GM19372 (cell line): Measurements from ENCODE around the gene DIDO1.
"Not testable (repeated sequence)": the region's sequence is repeated elsewhere in the genome, so short reads cannot be mapped to it uniquely, and the experiment has no call there.

ENCODE experiments used
- ATAC-seq: cut with Tn5 transposase; IDR thresholded peaks from one replicate; pipeline ENCODE4 v1.9.1; 2021; ENCODE audit warnings: mild to moderate bottlenecking, low read depth, moderate library complexity; ENCODE audit not compliant: unreplicated experiment

Gene DIDO1

GRCh38 chr20:62860924-62861691 is 65.2 kb downstream of the DIDO1 start:
- ATAC-seq, result peak; percentile 25

GRCh38 chr20:62860391-62860923 is 65.8 kb downstream of the DIDO1 start:
- no peak for ATAC-seq

GRCh38 chr20:62859721-62860120 is 66.6 kb downstream of the DIDO1 start:
- no peak for ATAC-seq

- ATAC-seq, result no peak
Observed at GRCh38 chr20:62858058-62858830, 68.1 kb downstream of the DIDO1 start.

- ATAC-seq, result no peak
Observed at GRCh38 chr20:62856931-62857619, 69.2 kb downstream of the DIDO1 start.

- ATAC-seq, result no peak
Observed at GRCh38 chr20:62855120-62855519, 71.2 kb downstream of the DIDO1 start.

GRCh38 chr20:62854121-62854520 is 72.2 kb downstream of the DIDO1 start:
- ATAC-seq, result no peak

GRCh38 chr20:62853304-62853703 is 73.0 kb downstream of the DIDO1 start:
- not testable (repeated sequence) for ATAC-seq

GRCh38 chr20:62852841-62853240 is 73.5 kb downstream of the DIDO1 start:
- no peak for ATAC-seq

- ATAC-seq, result no peak
Observed at GRCh38 chr20:62852196-62852595, 74.1 kb downstream of the DIDO1 start.

GRCh38 chr20:62850333-62850974 is 75.9 kb downstream of the DIDO1 start:
- ATAC-seq, result no peak

GRCh38 chr20:62849431-62849830 is 76.9 kb downstream of the DIDO1 start:
- no peak for ATAC-seq

GRCh38 chr20:62848917-62849316 is 77.4 kb downstream of the DIDO1 start:
- ATAC-seq, result not testable (repeated sequence)

- no peak for ATAC-seq
Observed at GRCh38 chr20:62846166-62846890, 80.0 kb downstream of the DIDO1 start.

- ATAC-seq, result no peak
Observed at GRCh38 chr20:62845416-62846160, 80.7 kb downstream of the DIDO1 start.

GRCh38 chr20:62844182-62844581 is 82.1 kb downstream of the DIDO1 start:
- no peak for ATAC-seq

GRCh38 chr20:62843656-62844055 is 82.6 kb downstream of the DIDO1 start:
- no peak for ATAC-seq

GRCh38 chr20:62841705-62842212 is 84.5 kb downstream of the DIDO1 start:
- no peak for ATAC-seq
